ENCODE measurements around the gene DCDC2C.

The DCDC2C gene

DNA sequence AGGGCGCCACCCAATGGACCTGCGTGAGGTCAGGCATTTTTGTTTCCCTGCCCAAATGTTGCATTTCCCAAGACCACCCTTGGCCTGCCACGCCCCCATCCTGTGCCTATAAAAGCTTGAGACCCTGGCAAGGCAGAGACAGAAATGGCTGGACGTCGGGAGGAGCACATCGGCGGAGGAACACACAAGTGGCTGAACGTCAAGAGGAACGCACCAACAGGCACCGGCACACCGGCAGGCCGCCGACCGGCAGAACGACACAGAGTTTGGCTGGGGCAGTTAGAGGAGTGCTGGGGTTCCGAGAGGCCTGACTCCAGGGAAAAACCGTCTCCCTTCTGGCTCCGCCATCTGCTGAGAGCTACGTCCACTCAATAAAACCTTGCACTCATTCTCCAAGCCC is 35.9 kb downstream of the DCDC2C start:
- ChIA-PET POLR2A (no interaction called here), CTCF (interaction anchor here (0.7 to 2.1 kb wide), 4 partner anchors 10 to 1459 kb away, joined by 3 to 18 read pairs (median 4); no protein-coding TSS in a partner anchor)
- Histone ChIP-seq H3K27ac (ENCODE audit: extremely low read depth, low read depth, low read length) (no peak overlapping the region), H3K4me3 (ENCODE audit: low read depth, low read length) (no peak overlapping the region), H3K36me3 (ENCODE audit: control insufficient read depth in 2 of 2, insufficient read depth in 1 of 2, low read length in 2 of 2) (no peaks in the 10 kb centered on the region), H3K4me1 (ENCODE audit: control insufficient read depth, insufficient read depth, low read length) (no peaks in the 10 kb centered on the region), H3K9me3 (ENCODE audit: control insufficient read depth, insufficient read depth, low read depth, low read length) (no peaks in the 10 kb centered on the region)
- TF ChIP-seq MYNN (tag by site-specific recombination; IDR thresholded peaks at IDR 0.05; ENCODE audit: borderline replicate concordance) (no peak), ZNF510 (tag by site-specific recombination; IDR thresholded peaks at IDR 0.05; ENCODE audit: insufficient replicate concordance) (no peak), TRIM28 (IDR thresholded peaks at IDR 0.05; ENCODE audit: borderline replicate concordance, low read length) (no peak), GLI2 (tag by site-specific recombination; IDR thresholded peaks at IDR 0.05; ENCODE audit: borderline replicate concordance, low read depth) (no peak), ZNF664 (tag by site-specific recombination; IDR thresholded peaks at IDR 0.05) (no peak), ZNF169 (tag by site-specific recombination; IDR thresholded peaks at IDR 0.05) (no peak), FEZF1 (tag by site-specific recombination; IDR thresholded peaks at IDR 0.05) (no peak), ZNF404 (tag by site-specific recombination; IDR thresholded peaks at IDR 0.05) (no peak), ZNF24 (tag by site-specific recombination; IDR thresholded peaks at IDR 0.05) (no peak), ZNF416 (tag by site-specific recombination; IDR thresholded peaks at IDR 0.05) (no peak), ZNF366 (tag by site-specific recombination; conservative IDR thresholded peaks at IDR 0.05) (no peak), KLF1 (tag by site-specific recombination; IDR thresholded peaks at IDR 0.05) (no peak), ZNF140 (tag by site-specific recombination; IDR thresholded peaks at IDR 0.05) (no peak), ZNF596 (tag by site-specific recombination; IDR thresholded peaks at IDR 0.05) (no peak)
- TF ChIP-seq, protein P1, sequence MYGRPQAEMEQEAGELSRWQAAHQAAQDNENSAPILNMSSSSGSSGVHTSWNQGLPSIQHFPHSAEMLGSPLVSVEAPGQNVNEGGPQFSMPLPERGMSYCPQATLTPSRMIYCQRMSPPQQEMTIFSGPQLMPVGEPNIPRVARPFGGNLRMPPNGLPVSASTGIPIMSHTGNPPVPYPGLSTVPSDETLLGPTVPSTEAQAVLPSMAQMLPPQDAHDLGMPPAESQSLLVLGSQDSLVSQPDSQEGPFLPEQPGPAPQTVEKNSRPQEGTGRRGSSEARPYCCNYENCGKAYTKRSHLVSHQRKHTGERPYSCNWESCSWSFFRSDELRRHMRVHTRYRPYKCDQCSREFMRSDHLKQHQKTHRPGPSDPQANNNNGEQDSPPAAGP (tag by site-specific recombination; IDR thresholded peaks at IDR 0.05), result no peak
- TF ChIP-seq, protein P2, sequence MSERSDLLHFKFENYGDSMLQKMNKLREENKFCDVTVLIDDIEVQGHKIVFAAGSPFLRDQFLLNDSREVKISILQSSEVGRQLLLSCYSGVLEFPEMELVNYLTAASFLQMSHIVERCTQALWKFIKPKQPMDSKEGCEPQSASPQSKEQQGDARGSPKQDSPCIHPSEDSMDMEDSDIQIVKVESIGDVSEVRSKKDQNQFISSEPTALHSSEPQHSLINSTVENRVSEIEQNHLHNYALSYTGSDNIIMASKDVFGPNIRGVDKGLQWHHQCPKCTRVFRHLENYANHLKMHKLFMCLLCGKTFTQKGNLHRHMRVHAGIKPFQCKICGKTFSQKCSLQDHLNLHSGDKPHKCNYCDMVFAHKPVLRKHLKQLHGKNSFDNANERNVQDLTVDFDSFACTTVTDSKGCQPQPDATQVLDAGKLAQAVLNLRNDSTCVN (tag by site-specific recombination; optimal IDR thresholded peaks at IDR 0.05), result no peak

DNA sequence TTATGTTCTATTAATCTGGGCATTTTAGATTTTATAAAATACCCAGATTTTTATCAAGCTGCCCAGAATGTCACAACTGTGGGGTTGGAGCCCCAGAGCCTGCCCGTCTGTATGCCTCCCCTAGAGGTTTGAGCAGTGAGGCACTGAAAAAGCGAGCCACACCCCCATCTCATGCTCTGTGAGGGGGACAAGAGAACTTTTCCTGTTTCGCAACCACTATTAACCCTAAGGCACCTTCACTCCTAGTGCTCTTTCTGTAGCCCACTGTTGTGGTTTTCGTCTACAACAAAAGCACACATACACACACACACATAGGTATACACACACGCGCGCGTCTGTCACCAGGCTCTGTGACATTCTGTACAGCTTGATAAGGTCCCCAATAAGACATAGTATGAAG is 38.0 kb downstream of the DCDC2C start:
- ChIA-PET CTCF (no interaction called here), POLR2A (no interaction called here)
- Histone ChIP-seq H3K4me1 (ENCODE audit: control insufficient read depth, insufficient read depth, low read length) (no peaks in the 10 kb centered on the region), H3K36me3 (ENCODE audit: control insufficient read depth in 2 of 2, insufficient read depth in 1 of 2, low read length in 2 of 2) (no peaks in the 10 kb centered on the region), H3K4me3 (ENCODE audit: low read depth, low read length) (no peak overlapping the region), H3K9me3 (ENCODE audit: control insufficient read depth, insufficient read depth, low read depth, low read length) (no peaks in the 10 kb centered on the region), H3K27ac (ENCODE audit: extremely low read depth, low read depth, low read length) (no peak overlapping the region)
- TF ChIP-seq ZNF560 (tag by site-specific recombination; IDR thresholded peaks at IDR 0.05; ENCODE audit: borderline replicate concordance) (no peak), ZNF223 (tag by site-specific recombination; IDR thresholded peaks at IDR 0.05) (no peak), ZNF37A (tag by site-specific recombination; IDR thresholded peaks at IDR 0.05) (no peak), ZNF658 (tag by site-specific recombination; IDR thresholded peaks at IDR 0.05) (no peak), ZNF2 (tag by site-specific recombination; IDR thresholded peaks at IDR 0.05) (no peak), ZNF571 (tag by site-specific recombination; IDR thresholded peaks at IDR 0.05) (no peak), FEZF1 (tag by site-specific recombination; IDR thresholded peaks at IDR 0.05) (no peak), ZNF776 (tag by site-specific recombination; IDR thresholded peaks at IDR 0.05; ENCODE audit: borderline replicate concordance) (no peak), ZNF548 (tag by site-specific recombination; IDR thresholded peaks at IDR 0.05) (no peak), ZNF366 (tag by site-specific recombination; conservative IDR thresholded peaks at IDR 0.05) (no peak)
- TF ChIP-seq, protein P2 (tag by site-specific recombination; optimal IDR thresholded peaks at IDR 0.05), result no peak
- TF ChIP-seq, protein P3, sequence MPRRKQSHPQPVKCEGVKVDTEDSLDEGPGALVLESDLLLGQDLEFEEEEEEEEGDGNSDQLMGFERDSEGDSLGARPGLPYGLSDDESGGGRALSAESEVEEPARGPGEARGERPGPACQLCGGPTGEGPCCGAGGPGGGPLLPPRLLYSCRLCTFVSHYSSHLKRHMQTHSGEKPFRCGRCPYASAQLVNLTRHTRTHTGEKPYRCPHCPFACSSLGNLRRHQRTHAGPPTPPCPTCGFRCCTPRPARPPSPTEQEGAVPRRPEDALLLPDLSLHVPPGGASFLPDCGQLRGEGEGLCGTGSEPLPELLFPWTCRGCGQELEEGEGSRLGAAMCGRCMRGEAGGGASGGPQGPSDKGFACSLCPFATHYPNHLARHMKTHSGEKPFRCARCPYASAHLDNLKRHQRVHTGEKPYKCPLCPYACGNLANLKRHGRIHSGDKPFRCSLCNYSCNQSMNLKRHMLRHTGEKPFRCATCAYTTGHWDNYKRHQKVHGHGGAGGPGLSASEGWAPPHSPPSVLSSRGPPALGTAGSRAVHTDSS (tag by site-specific recombination; IDR thresholded peaks at IDR 0.05), result no peak
- TF ChIP-seq, protein P4, sequence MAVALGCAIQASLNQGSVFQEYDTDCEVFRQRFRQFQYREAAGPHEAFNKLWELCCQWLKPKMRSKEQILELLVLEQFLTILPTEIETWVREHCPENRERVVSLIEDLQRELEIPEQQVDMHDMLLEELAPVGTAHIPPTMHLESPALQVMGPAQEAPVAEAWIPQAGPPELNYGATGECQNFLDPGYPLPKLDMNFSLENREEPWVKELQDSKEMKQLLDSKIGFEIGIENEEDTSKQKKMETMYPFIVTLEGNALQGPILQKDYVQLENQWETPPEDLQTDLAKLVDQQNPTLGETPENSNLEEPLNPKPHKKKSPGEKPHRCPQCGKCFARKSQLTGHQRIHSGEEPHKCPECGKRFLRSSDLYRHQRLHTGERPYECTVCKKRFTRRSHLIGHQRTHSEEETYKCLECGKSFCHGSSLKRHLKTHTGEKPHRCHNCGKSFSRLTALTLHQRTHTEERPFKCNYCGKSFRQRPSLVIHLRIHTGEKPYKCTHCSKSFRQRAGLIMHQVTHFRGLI (tag by site-specific recombination; IDR thresholded peaks at IDR 0.05), result no peak
- TF ChIP-seq, protein P5, sequence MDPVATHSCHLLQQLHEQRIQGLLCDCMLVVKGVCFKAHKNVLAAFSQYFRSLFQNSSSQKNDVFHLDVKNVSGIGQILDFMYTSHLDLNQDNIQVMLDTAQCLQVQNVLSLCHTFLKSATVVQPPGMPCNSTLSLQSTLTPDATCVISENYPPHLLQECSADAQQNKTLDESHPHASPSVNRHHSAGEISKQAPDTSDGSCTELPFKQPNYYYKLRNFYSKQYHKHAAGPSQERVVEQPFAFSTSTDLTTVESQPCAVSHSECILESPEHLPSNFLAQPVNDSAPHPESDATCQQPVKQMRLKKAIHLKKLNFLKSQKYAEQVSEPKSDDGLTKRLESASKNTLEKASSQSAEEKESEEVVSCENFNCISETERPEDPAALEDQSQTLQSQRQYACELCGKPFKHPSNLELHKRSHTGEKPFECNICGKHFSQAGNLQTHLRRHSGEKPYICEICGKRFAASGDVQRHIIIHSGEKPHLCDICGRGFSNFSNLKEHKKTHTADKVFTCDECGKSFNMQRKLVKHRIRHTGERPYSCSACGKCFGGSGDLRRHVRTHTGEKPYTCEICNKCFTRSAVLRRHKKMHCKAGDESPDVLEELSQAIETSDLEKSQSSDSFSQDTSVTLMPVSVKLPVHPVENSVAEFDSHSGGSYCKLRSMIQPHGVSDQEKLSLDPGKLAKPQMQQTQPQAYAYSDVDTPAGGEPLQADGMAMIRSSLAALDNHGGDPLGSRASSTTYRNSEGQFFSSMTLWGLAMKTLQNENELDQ (tag by site-specific recombination; IDR thresholded peaks at IDR 0.05; ENCODE audit: low read depth), result no peak

Data from HEK293 (cell line).